ENCODE results near the gene PELI1. TPM values are rescaled to one million over a fixed set of nuclear protein-coding genes. Genes with fewer than 3 reads are reported as not detected.

Gene PELI1
- total and polyA plus RNA-seq, 2 of the 8 experiments (the other 6 are each of a cell fraction or from before 2014, with no cell fraction given) = 21.8 to 57.1 TPM

GRCh38 chr2:64054161-64054915 is 89.9 kb downstream of the PELI1 start:
- Histone ChIP-seq H4K91ac (replicated peaks; ENCODE audit: insufficient read length, low read length) (no peak overlapping the region), H4K20me1 (replicated peaks in 1 of 2; ENCODE audit: control insufficient read depth in 1 of 2, insufficient read depth in 2 of 2, low read length in 2 of 2) (no peaks in the 10 kb centered on the region), H2BK20ac (ENCODE audit: low read length) (no peak overlapping the region), H3K56ac (replicated peaks; ENCODE audit: insufficient read length, low read depth, low read length) (no peak overlapping the region), H3K9me3 (ENCODE audit: insufficient read depth in 2 of 2, low read depth in 1 of 2, low read length in 1 of 2) (no peaks in the 10 kb centered on the region), H3K18ac (ENCODE audit: extremely low read depth, low read length) (no peak overlapping the region), H2BK15ac (ENCODE audit: low read length) (no peak overlapping the region), H3K36me3 (ENCODE audit: control insufficient read depth in 2 of 4, insufficient read depth in 4 of 4, low read length in 3 of 4) (no peaks in the 10 kb centered on the region), H3K27ac (ENCODE audit: low read depth, low read length) (no peak overlapping the region), H3K4ac (replicated peaks; ENCODE audit: insufficient read length, low read depth, low read length) (no peak overlapping the region), H2AK5ac (ENCODE audit: low read depth, low read length) (no peak overlapping the region), H2BK5ac (ENCODE audit: low read depth, low read length) (no peak overlapping the region), H3K23ac (ENCODE audit: insufficient read length) (no peak overlapping the region), H2AFZ (ENCODE audit: low read length) (no peak overlapping the region), H2BK12ac (ENCODE audit: low read depth, low read length) (no peak overlapping the region), H3K4me3 (ENCODE audit: extremely low read depth in 1 of 4, insufficient read depth in 2 of 4, low read depth in 3 of 4, low read length in 4 of 4) (no peak overlapping the region), H3K4me2 (ENCODE audit: insufficient read depth in 1 of 2, low read depth in 2 of 2, low read length in 2 of 2) (no peak overlapping the region), H4K8ac (ENCODE audit: extremely low read depth, insufficient read depth, low read length) (no peak overlapping the region), H3K23me2 (ENCODE audit: low read depth, low read length) (no peaks in the 10 kb centered on the region), H2BK120ac (replicated peaks; ENCODE audit: low read depth, low read length) (no peak overlapping the region), H3K4me1 (replicated peaks in 1 of 4; ENCODE audit: control insufficient read depth in 3 of 4, insufficient read depth in 4 of 4, low read length in 3 of 4) (peaks cover 0 to 10% (median 4%) of the 10 kb centered on the region in 4 experiments; a peak in 5 of 7 replicates), H4K5ac (ENCODE audit: insufficient read length, low read depth, low read length) (no peak overlapping the region), H3K9ac (replicated peaks in 1 of 4; ENCODE audit: extremely low read depth in 1 of 4, low read depth in 3 of 4, low read length in 3 of 4) (no peak overlapping the region), H3K79me1 (ENCODE audit: low read depth, low read length) (no peaks in the 10 kb centered on the region), H3K27me3 (replicated peaks in 1 of 4; ENCODE audit: control insufficient read depth in 3 of 4, extremely low read depth in 1 of 4, insufficient read depth in 3 of 4, low read length in 3 of 4) (no peaks in the 10 kb centered on the region), H3K14ac (ENCODE audit: insufficient read length) (no peak overlapping the region), H3K79me2 (ENCODE audit: control insufficient read depth in 1 of 2, insufficient read depth in 2 of 2, low read length in 2 of 2) (no peaks in the 10 kb centered on the region)
- CTCF ChIA-PET (ENCODE audit: partially characterized antibody) = interaction anchor here (0.6 to 1.7 kb wide), 10 partner anchors 26 to 436 kb away, joined by 3 to 6 read pairs (median 4); no protein-coding TSS in a partner anchor
- FAIRE-seq (no peak), DNase-seq (ENCODE audit: low read depth in 1 of 2, low spot score in 2 of 2) (no peak)
- WGBS, 2 experiments (ENCODE audit: extremely low coverage in 1 of 2, insufficient coverage in 1 of 2, insufficient read length in 1 of 2, insufficient replicate concordance in 2 of 2, low coverage in 1 of 2, low lambda C conversion rate in 2 of 2, missing lambda C conversion rate in 1 of 2) = 76% methylated on average over 4 of the region's 4 CpGs; no CpG with 5 or more reads in 1 of the 2 experiments
- POLR2A ChIA-PET (ENCODE audit: partially characterized antibody) = interaction anchor here (0.6 to 0.7 kb wide), 2 partner anchors 197 to 1859 kb away, joined by 3 read pairs; no protein-coding TSS in a partner anchor
- TF ChIP-seq USF2 (IDR thresholded peaks at IDR 0.05; ENCODE audit: low read length) = no peak
- no peak for TF ChIP-seq MAX (IDR thresholded peaks at IDR 0.05)
- TF ChIP-seq SIRT6 (IDR thresholded peaks at IDR 0.05; ENCODE audit: low read length) = no peak
- TF ChIP-seq SP2 (IDR thresholded peaks at IDR 0.05; ENCODE audit: low read length) = no peak
- no peak for TF ChIP-seq HDAC6 (IDR thresholded peaks at IDR 0.05; ENCODE audit: low read depth, low read length)
- TF ChIP-seq JUND (IDR thresholded peaks at IDR 0.05; ENCODE audit: low read length) = no peak
- no peak for TF ChIP-seq FOSL1 (IDR thresholded peaks at IDR 0.05; ENCODE audit: insufficient read depth, low read depth, low read length)
- no peak for TF ChIP-seq KDM4A (IDR thresholded peaks at IDR 0.05; ENCODE audit: low read depth, low read length, severe bottlenecking)
- no peak for TF ChIP-seq EGR1 (IDR thresholded peaks at IDR 0.05; ENCODE audit: borderline replicate concordance, low read depth, low read length)
- no peak for TF ChIP-seq TBP (IDR thresholded peaks at IDR 0.05; ENCODE audit: low read depth, low read length)
- TF ChIP-seq JUN (IDR thresholded peaks at IDR 0.05; ENCODE audit: low read depth, low read length) = no peak
- no peak for TF ChIP-seq YY1 (IDR thresholded peaks at IDR 0.05; ENCODE audit: low read depth, low read length)
